Stimulated activated CD4-positive, alpha-beta T cell treated with anti-CD3 and anti-CD28 coated beads, Interleukin-4, amount 100 ng/mL, for 48 hours (primary cell): ENCODE results near the gene ARHGAP10.

Experiments used
- DNase-seq, 2 donors: peaks; one replicate each; pipeline ENCODE4 v3.0.0-alpha.2; 2020; ENCODE audit warnings: low read depth in 2 of 2

ARHGAP10 gene

DNA sequence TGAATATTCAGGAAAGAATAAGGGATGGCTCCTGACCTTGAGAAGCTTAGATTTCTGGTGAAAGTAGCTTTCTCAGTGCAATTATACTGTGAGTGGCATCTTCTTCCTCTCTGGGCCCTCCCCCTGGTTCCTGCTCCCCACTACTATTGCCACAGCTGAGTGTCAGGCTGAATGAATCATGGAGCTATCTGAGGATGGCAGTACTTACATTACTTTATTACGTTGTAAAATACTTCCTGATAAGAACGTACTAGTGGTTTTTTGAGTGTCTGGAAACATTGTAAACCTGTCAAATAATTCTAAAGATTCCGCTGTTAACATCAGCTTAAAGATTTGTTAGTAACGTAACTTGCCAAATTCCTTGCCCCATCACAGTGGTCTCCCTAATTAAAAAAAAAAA lies 36.2 kb downstream of the ARHGAP10 start:
- DNase-seq = no peak

- DNase-seq = no peak
Measured at GRCh38 chr4:147769386-147769785, 37.5 kb downstream of the ARHGAP10 start.

DNA sequence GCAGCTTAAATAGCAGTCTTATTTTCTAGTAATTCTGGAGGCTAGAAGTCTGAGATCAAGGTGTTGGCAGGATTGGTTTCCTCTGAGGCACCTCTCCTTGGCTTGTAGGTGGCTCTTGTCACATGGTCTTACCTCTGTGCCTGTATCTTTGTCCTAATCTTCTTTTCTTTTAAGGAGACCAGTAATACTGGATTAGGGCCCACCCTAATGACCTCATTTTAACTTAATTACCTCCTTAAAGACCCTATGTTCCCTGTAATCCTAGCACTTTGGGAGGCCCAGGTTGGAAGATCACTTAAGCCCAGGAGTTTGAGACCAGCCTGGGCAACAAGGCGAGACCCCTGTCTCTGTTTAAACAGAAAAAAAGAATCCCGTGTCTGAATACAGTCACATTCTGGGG lies 38.9 kb downstream of the ARHGAP10 start:
- DNase-seq = no peak

- no peak for DNase-seq
Measured at GRCh38 chr4:147772056-147772455, 40.2 kb downstream of the ARHGAP10 start.

DNA sequence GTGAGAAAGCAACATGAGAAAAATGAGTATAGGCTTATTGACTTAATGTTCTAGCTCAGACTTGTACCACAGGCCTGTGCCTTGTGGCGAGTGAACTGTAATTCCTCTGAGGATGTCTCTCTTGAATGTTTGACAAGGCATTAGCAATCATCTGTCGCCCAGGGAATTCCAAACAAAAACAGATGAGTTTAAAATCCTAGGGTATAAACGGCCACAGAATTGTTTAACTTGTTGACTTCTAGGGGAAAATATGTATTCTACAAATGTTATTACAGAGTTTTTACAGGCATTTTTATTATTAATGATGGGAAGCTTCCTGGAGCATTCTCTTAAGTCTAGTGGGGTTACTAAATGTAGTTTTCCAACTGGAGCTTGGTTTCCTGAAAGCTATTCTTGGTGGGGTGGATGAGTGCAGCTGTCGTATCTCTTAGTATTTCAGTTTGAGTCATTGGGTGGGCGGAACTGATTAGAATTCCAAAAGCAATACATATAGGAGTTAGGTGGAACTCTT lies 40.6 kb downstream of the ARHGAP10 start:
- no peak for DNase-seq

- DNase-seq = no peak
Measured at GRCh38 chr4:147773261-147774184, 41.6 kb downstream of the ARHGAP10 start.

GRCh38 chr4:147776716-147777115 lies 44.8 kb downstream of the ARHGAP10 start:
- no peak for DNase-seq

- no peak for DNase-seq
Measured at GRCh38 chr4:147777456-147778091, 45.7 kb downstream of the ARHGAP10 start.

- no peak for DNase-seq
Measured at GRCh38 chr4:147778942-147779341, 47.1 kb downstream of the ARHGAP10 start.

- DNase-seq = no peak
Measured at GRCh38 chr4:147779451-147779850, 47.6 kb downstream of the ARHGAP10 start.

DNA sequence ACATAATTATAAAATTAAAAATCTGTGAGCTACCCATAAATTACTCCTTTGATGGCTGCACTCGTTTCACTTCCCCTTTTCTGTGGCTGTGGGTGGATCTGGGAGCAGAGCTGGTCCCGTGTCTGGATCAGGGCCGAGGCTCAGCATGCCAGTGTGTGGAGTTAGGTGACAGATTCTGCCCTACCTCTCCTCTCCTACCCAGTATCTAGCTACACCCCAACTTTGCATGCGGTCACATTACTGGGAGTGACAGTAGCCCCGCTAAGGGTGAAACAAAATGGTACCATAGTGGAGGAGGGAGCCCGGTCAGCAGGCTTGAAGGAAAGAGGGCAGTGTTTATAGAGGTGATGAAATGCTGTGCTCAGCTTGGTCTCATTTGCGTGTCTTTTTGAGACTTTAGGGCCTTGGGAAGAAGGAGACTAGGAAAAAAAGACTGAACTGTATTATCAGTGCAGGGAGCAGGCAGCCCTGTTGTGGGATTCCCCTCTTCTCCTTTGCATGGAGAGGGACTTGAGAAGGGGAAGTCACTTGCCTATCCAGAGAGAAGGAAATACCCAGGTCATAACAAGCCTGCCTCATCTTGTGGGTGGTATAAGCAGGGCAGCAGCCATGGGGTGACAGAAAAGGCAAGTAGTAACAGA lies 48.4 kb downstream of the ARHGAP10 start:
- DNase-seq = no peak

GRCh38 chr4:147782087-147782781 lies 50.3 kb downstream of the ARHGAP10 start:
- no peak for DNase-seq

- no peak for DNase-seq
Measured at GRCh38 chr4:147785129-147785528, 53.2 kb downstream of the ARHGAP10 start.

DNA sequence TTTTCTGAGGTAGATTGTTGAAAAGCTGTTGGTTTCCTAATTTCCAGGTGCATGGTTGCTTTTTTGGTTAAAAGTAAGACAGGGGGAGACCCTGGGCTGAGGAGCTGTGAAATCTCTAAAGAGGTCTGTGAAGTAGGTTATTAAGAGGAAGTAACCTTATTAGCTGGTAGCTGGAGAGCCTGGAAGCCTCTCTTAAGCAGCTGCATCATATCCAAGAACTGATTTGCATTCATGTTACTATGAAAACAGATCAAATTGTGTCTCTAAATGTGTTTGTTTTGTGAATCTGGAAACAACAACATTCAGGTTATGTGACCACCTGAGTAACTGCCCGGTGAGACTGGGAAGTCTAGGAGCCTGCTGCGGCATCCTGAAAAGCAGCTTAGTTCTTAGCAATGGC lies 54.1 kb downstream of the ARHGAP10 start:
- no peak for DNase-seq

DNA sequence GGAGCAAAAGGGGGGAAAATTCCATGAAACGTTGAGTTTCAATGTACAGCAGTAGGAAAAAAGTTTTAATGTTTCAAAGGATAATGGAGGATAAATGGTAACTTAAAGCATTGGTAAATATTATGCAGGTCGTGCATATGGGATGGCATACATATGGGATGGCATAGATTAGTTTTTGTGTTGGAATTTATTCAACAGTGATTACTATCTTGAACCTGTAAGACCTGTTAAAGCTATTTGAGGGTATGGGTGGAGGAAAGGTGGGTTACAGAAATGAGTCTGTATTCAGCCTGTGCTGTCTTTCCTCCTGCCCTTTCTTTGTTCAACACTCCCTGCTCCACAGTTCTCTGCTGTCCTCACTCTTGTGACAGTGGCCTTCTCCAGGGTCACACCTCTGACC lies 54.6 kb downstream of the ARHGAP10 start:
- no peak for DNase-seq

DNA sequence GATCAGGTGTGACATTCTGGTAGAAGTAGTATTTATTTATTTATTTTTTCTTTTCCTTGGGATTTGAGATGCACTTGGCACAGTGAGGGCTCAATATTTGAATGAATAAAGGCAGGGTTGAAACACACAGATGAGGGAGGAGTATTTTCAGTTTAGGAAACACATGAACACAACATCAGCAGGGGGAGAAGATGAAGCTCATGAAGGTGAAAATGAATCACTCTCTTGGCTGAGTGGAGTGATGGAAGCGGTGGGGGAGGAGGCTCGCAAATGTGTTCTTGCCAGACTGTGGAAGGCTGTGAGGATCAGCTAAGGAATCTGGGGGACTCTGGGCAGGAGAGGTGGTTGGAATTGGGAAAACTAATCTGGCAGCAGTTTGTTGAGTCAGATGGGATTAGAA lies 55.3 kb downstream of the ARHGAP10 start:
- no peak for DNase-seq

GRCh38 chr4:147788791-147789190 lies 56.9 kb downstream of the ARHGAP10 start:
- DNase-seq = no peak

DNA sequence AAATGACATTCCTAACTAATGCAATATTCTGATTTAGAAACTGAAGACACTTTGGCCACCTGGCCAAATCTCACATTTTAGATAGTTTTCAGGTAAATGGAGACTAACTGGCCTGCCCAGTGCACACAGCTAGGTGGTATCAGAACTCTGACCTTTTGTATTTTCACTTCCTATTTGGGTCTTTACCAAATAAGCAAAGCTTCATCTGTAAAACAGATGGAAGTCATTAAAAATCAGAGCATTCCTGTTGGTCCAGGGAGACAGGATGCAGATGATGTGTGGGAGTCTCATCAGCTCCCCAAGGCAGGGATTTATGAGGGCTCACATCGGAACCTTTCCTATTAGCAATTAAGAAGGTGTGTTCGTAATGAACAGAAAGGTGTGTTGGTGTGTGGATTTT lies 57.7 kb downstream of the ARHGAP10 start:
- DNase-seq = no peak

DNA sequence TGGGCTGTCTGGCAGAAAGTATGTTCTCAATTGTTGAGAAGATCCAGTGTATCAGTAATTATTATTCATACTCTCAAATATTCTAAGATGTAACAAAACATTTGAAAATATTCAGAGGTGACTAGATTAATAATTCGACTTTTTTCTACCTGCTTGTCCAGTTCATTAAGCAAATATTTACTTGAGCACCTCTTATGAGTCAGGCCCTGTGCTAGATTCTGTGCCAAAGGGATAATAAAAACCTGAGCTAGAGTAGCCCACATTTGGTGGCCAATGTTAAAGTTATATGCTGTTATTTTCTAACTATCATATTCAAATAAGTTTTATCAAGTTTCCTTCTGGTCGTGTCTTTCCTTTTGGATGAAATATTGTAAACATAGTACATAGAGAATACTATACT lies 58.5 kb downstream of the ARHGAP10 start:
- DNase-seq = no peak

DNA sequence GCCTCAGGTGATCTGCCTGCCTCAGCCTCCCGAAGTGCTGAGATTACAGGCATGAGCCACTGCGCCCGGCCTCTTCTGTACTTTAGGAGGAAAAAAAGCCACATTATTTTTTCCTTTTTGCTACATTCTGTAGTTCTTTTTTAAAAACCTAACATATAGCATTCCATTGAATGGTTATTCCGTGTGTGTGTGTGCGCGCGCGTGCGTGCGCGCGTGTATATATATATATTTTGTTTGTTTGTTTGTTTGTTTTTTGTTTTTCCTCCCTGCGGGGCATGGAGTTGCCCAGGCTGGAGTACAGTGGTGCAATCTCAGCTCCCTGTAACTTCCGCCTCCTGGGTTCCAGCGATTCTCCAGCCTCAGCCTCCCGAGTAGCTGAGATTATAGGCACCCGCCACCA lies 59.5 kb downstream of the ARHGAP10 start:
- DNase-seq = no peak

GRCh38 chr4:147791865-147792264 lies 60.0 kb downstream of the ARHGAP10 start:
- no peak for DNase-seq
